NCI-H1417 treated with DMSO at 0.1 percent for 48 hours (cell line): ENCODE results near the gene SIL1.
A peak's percentile ranks its signal among the peaks of the same experiment; 100 is the strongest.
"Not testable (repeated sequence)": the region's sequence is repeated elsewhere in the genome, so short reads cannot be mapped to it uniquely, and the experiment has no call there.

ENCODE experiments used
- DNase-seq: peaks from one replicate; lab custom pipeline; 2025; lab: John Stamatoyannopoulos, UW

Gene SIL1

GRCh38 chr5:139197710-139198669 lies at the start of gene SIL1:
TSS of gene SIL1 (minus strand) at chr5:139198368. CDS start at chr5:139127843, 70,525 bp downstream.
- DNase-seq, result peak; percentile 19

GRCh38 chr5:139246394-139246793 lies 48.2 kb upstream of the SIL1 start:
- no peak for DNase-seq

GRCh38 chr5:139245637-139246339 lies 47.6 kb upstream of the SIL1 start:
- no peak for DNase-seq

- DNase-seq, result no peak
Measured at GRCh38 chr5:139243425-139243970, 45.3 kb upstream of the SIL1 start.

GRCh38 chr5:139241139-139241538 lies 43.0 kb upstream of the SIL1 start:
- DNase-seq, result no peak

GRCh38 chr5:139236479-139236878 lies 38.3 kb upstream of the SIL1 start:
- DNase-seq, result no peak

GRCh38 chr5:139232147-139232724 lies 34.1 kb upstream of the SIL1 start:
- no peak for DNase-seq

- no peak for DNase-seq
Measured at GRCh38 chr5:139228201-139228803, 30.1 kb upstream of the SIL1 start.

GRCh38 chr5:139226131-139226530 lies 28.0 kb upstream of the SIL1 start:
- DNase-seq, result no peak

- no peak for DNase-seq
Measured at GRCh38 chr5:139223481-139223880, 25.3 kb upstream of the SIL1 start.

GRCh38 chr5:139222346-139222745 lies 24.2 kb upstream of the SIL1 start:
- DNase-seq, result no peak

GRCh38 chr5:139218038-139218437 lies 19.9 kb upstream of the SIL1 start:
- DNase-seq, result not testable (repeated sequence)

GRCh38 chr5:139215107-139215975 lies 17.2 kb upstream of the SIL1 start:
- no peak for DNase-seq

GRCh38 chr5:139214646-139215045 lies 16.5 kb upstream of the SIL1 start:
- no peak for DNase-seq

GRCh38 chr5:139212906-139213305 lies 14.7 kb upstream of the SIL1 start:
- no peak for DNase-seq

- DNase-seq, result no peak
Measured at GRCh38 chr5:139212486-139212885, 14.3 kb upstream of the SIL1 start.

GRCh38 chr5:139210585-139210984 lies 12.4 kb upstream of the SIL1 start:
- no peak for DNase-seq

- no peak for DNase-seq
Measured at GRCh38 chr5:139207297-139208000, 9.3 kb upstream of the SIL1 start.

GRCh38 chr5:139205586-139205985 lies 7.4 kb upstream of the SIL1 start:
- no peak for DNase-seq

GRCh38 chr5:139205124-139205523 lies 7.0 kb upstream of the SIL1 start:
- no peak for DNase-seq
